Immature natural killer cell (primary cell): ENCODE data around the gene CDK15. TPM values are rescaled to one million over a fixed set of nuclear protein-coding genes. Genes with fewer than 3 reads are reported as not detected.
"Not testable (repeated sequence)": the region's sequence is repeated elsewhere in the genome, so short reads cannot be mapped to it uniquely, and the experiment has no call there.

Source experiments
- DNase-seq, 3 donors: peaks; one replicate each; pipeline ENCODE4 v3.0.0; 2022; ENCODE audit warnings: mixed read lengths in 1 of 3
- H3K27ac Mint-ChIP-seq, 6 donors: one replicate each; pipeline ENCODE4 v1.8.0; 2020; ENCODE audit warnings: mixed read lengths in 6 of 6, mild to moderate bottlenecking in 5 of 6, inconsistent platforms in 4 of 6, moderate library complexity in 3 of 6
- H3K27me3 Mint-ChIP-seq, 3 donors: one replicate each; pipeline ENCODE4 v1.8.0; 2020 to 2021; ENCODE audit warnings: low read depth in 3 of 3, mild to moderate bottlenecking in 3 of 3, mixed read lengths in 3 of 3, moderate library complexity in 3 of 3, inconsistent platforms in 1 of 3
- H3K36me3 Mint-ChIP-seq, 3 donors: one replicate each; pipeline ENCODE4 v1.8.0; 2020; ENCODE audit warnings: mixed read lengths in 3 of 3, inconsistent platforms in 2 of 3, mild to moderate bottlenecking in 2 of 3
- H3K4me1 Mint-ChIP-seq, 2 donors: one replicate each; pipeline ENCODE4 v1.8.0; 2020; ENCODE audit warnings: inconsistent platforms in 2 of 2, mild to moderate bottlenecking in 2 of 2, mixed read lengths in 2 of 2, moderate library complexity in 1 of 2
- H3K4me3 Mint-ChIP-seq, 5 donors: one replicate each; pipeline ENCODE4 v1.8.0; 2020; ENCODE audit warnings: mild to moderate bottlenecking in 5 of 5, mixed read lengths in 5 of 5, inconsistent platforms in 3 of 5, moderate library complexity in 3 of 5
- H3K9me3 Mint-ChIP-seq, 6 donors: one replicate each; pipeline ENCODE4 v1.8.0; 2020; ENCODE audit warnings: mild to moderate bottlenecking in 6 of 6, mixed read lengths in 6 of 6, inconsistent platforms in 4 of 6, moderate library complexity in 3 of 6
- polyA plus RNA-seq, 3 donors: library from polyadenylated mRNA; unstranded; fragments of 300-500 nt; fragmentation: Illumina TruSeq; gene quantifications; one replicate each; pipeline ENCODE4 v1.2.3, GENCODE V29; 2021

Gene CDK15
- polyA plus RNA-seq, 3 donors from 2014 or later: not detected

GRCh38 chr2:201827621-201828020 lies 21.3 kb downstream of the CDK15 start:
- Mint-ChIP-seq H3K27me3 (peaks cover 0 to 3% (median 2%) of the 10 kb centered on the region in 3 donors), H3K27ac (no peak overlapping the region), H3K4me1 (no peaks in the 10 kb centered on the region), H3K36me3 (no peaks in the 10 kb centered on the region), H3K4me3 (no peak overlapping the region), H3K9me3 (peaks cover 0 to 1% (median 0%) of the 10 kb centered on the region in 6 donors)
- DNase-seq: no peak

GRCh38 chr2:201828220-201828619 lies 21.9 kb downstream of the CDK15 start:
- no peaks in the 10 kb centered on the region for H3K4me1 Mint-ChIP-seq
- H3K27me3 Mint-ChIP-seq: peaks cover 0 to 7% (median 2%) of the 10 kb centered on the region in 3 donors
- H3K36me3 Mint-ChIP-seq: no peaks in the 10 kb centered on the region
- no peak overlapping the region for H3K27ac Mint-ChIP-seq
- H3K4me3 Mint-ChIP-seq: no peak overlapping the region
- DNase-seq: no peak
- peaks cover 0 to 1% (median 0%) of the 10 kb centered on the region in 6 donors for H3K9me3 Mint-ChIP-seq

- no peak overlapping the region for H3K4me3 Mint-ChIP-seq
- H3K9me3 Mint-ChIP-seq: peaks cover 0 to 1% (median 0%) of the 10 kb centered on the region in 6 donors
- H3K36me3 Mint-ChIP-seq: no peaks in the 10 kb centered on the region
- DNase-seq: no peak
- H3K4me1 Mint-ChIP-seq: no peaks in the 10 kb centered on the region
- H3K27me3 Mint-ChIP-seq: peaks cover 0 to 7% (median 2%) of the 10 kb centered on the region in 3 donors
- no peak overlapping the region for H3K27ac Mint-ChIP-seq
Observed at GRCh38 chr2:201830666-201831065, 24.3 kb downstream of the CDK15 start.

GRCh38 chr2:201831469-201831868 lies 25.1 kb downstream of the CDK15 start:
- Mint-ChIP-seq H3K27me3 (peaks cover 0 to 10% (median 2%) of the 10 kb centered on the region in 3 donors), H3K9me3 (peaks cover 0 to 1% (median 0%) of the 10 kb centered on the region in 6 donors), H3K4me1 (no peaks in the 10 kb centered on the region), H3K27ac (no peak overlapping the region), H3K36me3 (no peaks in the 10 kb centered on the region), H3K4me3 (no peak overlapping the region)
- no peak for DNase-seq

- Mint-ChIP-seq H3K27ac (no peak overlapping the region), H3K27me3 (peaks cover 0 to 10% (median 6%) of the 10 kb centered on the region in 3 donors), H3K9me3 (peaks cover 0 to 1% (median 0%) of the 10 kb centered on the region in 6 donors), H3K36me3 (no peaks in the 10 kb centered on the region), H3K4me3 (no peak overlapping the region), H3K4me1 (no peaks in the 10 kb centered on the region)
- DNase-seq: no peak
Observed at GRCh38 chr2:201833781-201834180, 27.4 kb downstream of the CDK15 start.

- Mint-ChIP-seq H3K27me3 (peaks cover 1 to 10% (median 6%) of the 10 kb centered on the region in 3 donors), H3K4me3 (no peak overlapping the region), H3K9me3 (no peaks in the 10 kb centered on the region), H3K36me3 (no peaks in the 10 kb centered on the region), H3K4me1 (no peaks in the 10 kb centered on the region), H3K27ac (no peak overlapping the region)
- DNase-seq: no peak
Observed at GRCh38 chr2:201835066-201835465, 28.7 kb downstream of the CDK15 start.

GRCh38 chr2:201837391-201837790 lies 31.1 kb downstream of the CDK15 start:
- DNase-seq: no peak
- Mint-ChIP-seq H3K4me1 (no peaks in the 10 kb centered on the region), H3K27me3 (peaks cover 1 to 17% (median 8%) of the 10 kb centered on the region in 3 donors), H3K4me3 (no peak overlapping the region), H3K9me3 (no peaks in the 10 kb centered on the region), H3K27ac (no peak overlapping the region), H3K36me3 (no peaks in the 10 kb centered on the region)

- no peak overlapping the region for H3K27ac Mint-ChIP-seq
- peaks cover 1 to 14% (median 8%) of the 10 kb centered on the region in 3 donors for H3K27me3 Mint-ChIP-seq
- DNase-seq: no peak
- H3K4me1 Mint-ChIP-seq: no peaks in the 10 kb centered on the region
- no peaks in the 10 kb centered on the region for H3K9me3 Mint-ChIP-seq
- H3K4me3 Mint-ChIP-seq: no peak overlapping the region
- H3K36me3 Mint-ChIP-seq: no peaks in the 10 kb centered on the region
Observed at GRCh38 chr2:201837824-201838431, 31.6 kb downstream of the CDK15 start.

- Mint-ChIP-seq H3K4me1 (no peaks in the 10 kb centered on the region), H3K9me3 (no peaks in the 10 kb centered on the region), H3K27ac (no peak overlapping the region), H3K4me3 (no peak overlapping the region), H3K27me3 (peaks cover 5 to 12% (median 8%) of the 10 kb centered on the region in 3 donors), H3K36me3 (no peaks in the 10 kb centered on the region)
- no peak for DNase-seq
Observed at GRCh38 chr2:201839727-201840126, 33.4 kb downstream of the CDK15 start.

- H3K9me3 Mint-ChIP-seq: no peaks in the 10 kb centered on the region
- H3K27me3 Mint-ChIP-seq: peaks cover 6 to 12% (median 8%) of the 10 kb centered on the region in 3 donors
- H3K4me1 Mint-ChIP-seq: no peaks in the 10 kb centered on the region
- no peak for DNase-seq
- H3K36me3 Mint-ChIP-seq: no peaks in the 10 kb centered on the region
- H3K4me3 Mint-ChIP-seq: no peak overlapping the region
- H3K27ac Mint-ChIP-seq: no peak overlapping the region
Observed at GRCh38 chr2:201840726-201841125, 34.4 kb downstream of the CDK15 start.

- H3K36me3 Mint-ChIP-seq: no peaks in the 10 kb centered on the region
- no peak for DNase-seq
Observed at GRCh38 chr2:201842131-201842860, 36.0 kb downstream of the CDK15 start.

GRCh38 chr2:201844922-201845321 lies 38.6 kb downstream of the CDK15 start:
- not testable (repeated sequence) for H3K27me3 Mint-ChIP-seq, H3K36me3 Mint-ChIP-seq, H3K9me3 Mint-ChIP-seq, H3K27ac Mint-ChIP-seq, H3K4me3 Mint-ChIP-seq, DNase-seq, H3K4me1 Mint-ChIP-seq

More at GRCh38 chr2:201842131-201842860, 36.0 kb downstream of the CDK15 start:
- H3K9me3 Mint-ChIP-seq: no peaks in the 10 kb centered on the region
- H3K27me3 Mint-ChIP-seq: peaks cover 4 to 6% (median 6%) of the 10 kb centered on the region in 3 donors
- no peaks in the 10 kb centered on the region for H3K4me1 Mint-ChIP-seq
- no peak overlapping the region for H3K27ac Mint-ChIP-seq
- no peak overlapping the region for H3K4me3 Mint-ChIP-seq

GRCh38 chr2:201847481-201847880 lies 41.1 kb downstream of the CDK15 start:
- no peaks in the 10 kb centered on the region for H3K9me3 Mint-ChIP-seq

GRCh38 chr2:201852462-201852861 lies 46.1 kb downstream of the CDK15 start:
- Mint-ChIP-seq H3K4me3 (no peak overlapping the region), H3K4me1 (no peaks in the 10 kb centered on the region), H3K27ac (no peak overlapping the region), H3K36me3 (no peaks in the 10 kb centered on the region), H3K9me3 (no peaks in the 10 kb centered on the region), H3K27me3 (peaks cover 0 to 5% (median 4%) of the 10 kb centered on the region in 3 donors)
- DNase-seq: no peak

More at GRCh38 chr2:201847481-201847880, 41.1 kb downstream of the CDK15 start:
- Mint-ChIP-seq H3K36me3 (no peaks in the 10 kb centered on the region), H3K4me3 (no peak overlapping the region), H3K4me1 (no peaks in the 10 kb centered on the region), H3K27me3 (peaks cover 0 to 7% (median 0%) of the 10 kb centered on the region in 3 donors), H3K27ac (no peak overlapping the region)
- no peak for DNase-seq
